ENCODE data around the gene CHAC2.

- no peak for TF ChIP-seq POLR2AphosphoS5 (IDR thresholded peaks at IDR 0.05)
- TF ChIP-seq, protein P1, sequence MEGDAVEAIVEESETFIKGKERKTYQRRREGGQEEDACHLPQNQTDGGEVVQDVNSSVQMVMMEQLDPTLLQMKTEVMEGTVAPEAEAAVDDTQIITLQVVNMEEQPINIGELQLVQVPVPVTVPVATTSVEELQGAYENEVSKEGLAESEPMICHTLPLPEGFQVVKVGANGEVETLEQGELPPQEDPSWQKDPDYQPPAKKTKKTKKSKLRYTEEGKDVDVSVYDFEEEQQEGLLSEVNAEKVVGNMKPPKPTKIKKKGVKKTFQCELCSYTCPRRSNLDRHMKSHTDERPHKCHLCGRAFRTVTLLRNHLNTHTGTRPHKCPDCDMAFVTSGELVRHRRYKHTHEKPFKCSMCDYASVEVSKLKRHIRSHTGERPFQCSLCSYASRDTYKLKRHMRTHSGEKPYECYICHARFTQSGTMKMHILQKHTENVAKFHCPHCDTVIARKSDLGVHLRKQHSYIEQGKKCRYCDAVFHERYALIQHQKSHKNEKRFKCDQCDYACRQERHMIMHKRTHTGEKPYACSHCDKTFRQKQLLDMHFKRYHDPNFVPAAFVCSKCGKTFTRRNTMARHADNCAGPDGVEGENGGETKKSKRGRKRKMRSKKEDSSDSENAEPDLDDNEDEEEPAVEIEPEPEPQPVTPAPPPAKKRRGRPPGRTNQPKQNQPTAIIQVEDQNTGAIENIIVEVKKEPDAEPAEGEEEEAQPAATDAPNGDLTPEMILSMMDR (IDR thresholded peaks at IDR 0.05) = no peak
Observed at GRCh38 chr2:53780056-53780455, 12.5 kb downstream of the CHAC2 start.
